Measurements from ENCODE around the gene PSMD2. TPM values are rescaled to one million over a fixed set of nuclear protein-coding genes. Genes with fewer than 3 reads are reported as not detected.

The PSMD2 gene
- total and polyA plus RNA-seq, 8 donors, result 182 to 263 (median 213) TPM

GRCh38 chr3:184341925-184342324 is 42.9 kb downstream of the PSMD2 start:
- Histone ChIP-seq H3K27me3 (no peaks in the 10 kb centered on the region), H3K4me3 (no peak overlapping the region), H3K27ac (no peak overlapping the region), H3K9me3 (no peaks in the 10 kb centered on the region), H3K4me1 (peaks cover 10 to 45% of the 10 kb centered on the region in 2 donors), H3K36me3 (peaks cover 0 to 39% of the 10 kb centered on the region in 2 donors)
- no peak for TF ChIP-seq CTCF (IDR thresholded peaks at IDR 0.05)
- intact Hi-C loops (cut with DNase I), result no loop called here
- ATAC-seq (peak; percentile 82), DNase-seq (peak in 2 of 4 donors; percentile 84 to 89)

- H3K27me3 ChIP-seq, result no peaks in the 10 kb centered on the region
- peaks cover 0 to 39% of the 10 kb centered on the region in 2 donors for H3K36me3 ChIP-seq
- no peak overlapping the region for H3K27ac ChIP-seq
- intact Hi-C loops (cut with DNase I), result no loop called here
- DNase-seq (peak in 1 of 4 donors; percentile 55), ATAC-seq (no peak)
- H3K4me3 ChIP-seq, result no peak overlapping the region
- peaks cover 0 to 31% of the 10 kb centered on the region in 2 donors for H3K4me1 ChIP-seq
- no peaks in the 10 kb centered on the region for H3K9me3 ChIP-seq
- no peak for TF ChIP-seq CTCF (IDR thresholded peaks at IDR 0.05)
Measured at GRCh38 chr3:184343200-184343876, 44.3 kb downstream of the PSMD2 start.

GRCh38 chr3:184344579-184345316 is 45.7 kb downstream of the PSMD2 start:
- H3K4me1 ChIP-seq, result peaks cover 0 to 24% of the 10 kb centered on the region in 2 donors
- no peak overlapping the region for H3K4me3 ChIP-seq
- H3K27me3 ChIP-seq, result no peaks in the 10 kb centered on the region
- H3K36me3 ChIP-seq, result peaks cover 0 to 39% of the 10 kb centered on the region in 2 donors
- H3K27ac ChIP-seq, result no peak overlapping the region
- DNase-seq (peak in 1 of 4 donors; percentile 75), ATAC-seq (no peak)
- no peaks in the 10 kb centered on the region for H3K9me3 ChIP-seq
- no peak for TF ChIP-seq CTCF (IDR thresholded peaks at IDR 0.05)
- intact Hi-C loops (cut with DNase I), result no loop called here

- H3K36me3 ChIP-seq, result peaks cover 0 to 39% of the 10 kb centered on the region in 2 donors
- intact Hi-C loops (cut with DNase I), result no loop called here
- peak in 1 of 2 donors; percentile 48 for TF ChIP-seq CTCF (IDR thresholded peaks at IDR 0.05)
- H3K9me3 ChIP-seq, result no peaks in the 10 kb centered on the region
- no peak overlapping the region for H3K27ac ChIP-seq
- no peak overlapping the region for H3K4me3 ChIP-seq
- no peaks in the 10 kb centered on the region for H3K27me3 ChIP-seq
- H3K4me1 ChIP-seq, result peaks cover 0 to 19% of the 10 kb centered on the region in 2 donors
- peak; percentile 80 for ATAC-seq
- DNase-seq, result peak in 3 of 4 donors; percentile 56 to 80 (median 75)
Measured at GRCh38 chr3:184345317-184346144, 46.5 kb downstream of the PSMD2 start.
